Stimulated activated CD4-positive, alpha-beta T cell treated with anti-CD3 and anti-CD28 coated beads, Interleukin-12 subunit alpha, Interleukin-12 subunit beta, amount 100 ng/mL, for 4 hours (primary cell): ENCODE results near the gene RASA4B.
"Not testable (repeated sequence)": the region's sequence is repeated elsewhere in the genome, so short reads cannot be mapped to it uniquely, and the experiment has no call there.

ENCODE experiments used
- DNase-seq: peaks from one replicate; pipeline ENCODE4 v3.0.0-alpha.2; 2020

RASA4B gene

DNA sequence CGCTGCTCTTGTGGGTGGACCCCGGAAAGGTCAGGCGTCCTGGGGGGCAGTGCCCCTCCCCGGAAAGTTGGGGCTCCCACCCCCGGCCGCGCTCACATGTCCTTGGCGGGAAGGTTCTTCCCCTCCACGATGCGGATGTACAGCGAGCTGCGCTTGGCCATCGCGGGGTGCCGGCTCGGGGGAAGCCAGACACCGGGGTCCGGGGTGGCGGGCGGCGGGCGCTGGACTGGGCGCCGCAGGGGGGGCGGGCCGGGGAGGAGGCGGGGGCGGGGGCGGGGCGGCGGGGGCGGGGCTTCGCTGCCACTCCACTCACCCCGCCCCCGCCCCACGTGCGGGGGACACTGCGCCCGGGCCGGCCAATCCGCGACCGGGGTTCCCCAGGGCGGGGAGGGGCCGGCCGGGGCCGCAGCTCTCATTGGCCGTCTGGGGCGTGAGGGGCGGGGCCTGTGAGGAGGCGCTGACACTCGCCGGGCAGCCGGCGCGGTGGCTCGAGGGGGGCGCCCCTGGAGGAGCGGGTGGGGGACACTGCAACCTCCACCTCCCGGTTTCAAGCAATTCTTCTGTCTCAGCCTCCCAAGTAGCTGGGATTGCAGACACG lies at the start of gene RASA4B:
Gene RASA4B, minus strand, starts transcription at position 228 of the 598 bp plus-strand sequence. Its CDS starts 67 bp downstream, at position 161.
- not testable (repeated sequence) for DNase-seq

DNA sequence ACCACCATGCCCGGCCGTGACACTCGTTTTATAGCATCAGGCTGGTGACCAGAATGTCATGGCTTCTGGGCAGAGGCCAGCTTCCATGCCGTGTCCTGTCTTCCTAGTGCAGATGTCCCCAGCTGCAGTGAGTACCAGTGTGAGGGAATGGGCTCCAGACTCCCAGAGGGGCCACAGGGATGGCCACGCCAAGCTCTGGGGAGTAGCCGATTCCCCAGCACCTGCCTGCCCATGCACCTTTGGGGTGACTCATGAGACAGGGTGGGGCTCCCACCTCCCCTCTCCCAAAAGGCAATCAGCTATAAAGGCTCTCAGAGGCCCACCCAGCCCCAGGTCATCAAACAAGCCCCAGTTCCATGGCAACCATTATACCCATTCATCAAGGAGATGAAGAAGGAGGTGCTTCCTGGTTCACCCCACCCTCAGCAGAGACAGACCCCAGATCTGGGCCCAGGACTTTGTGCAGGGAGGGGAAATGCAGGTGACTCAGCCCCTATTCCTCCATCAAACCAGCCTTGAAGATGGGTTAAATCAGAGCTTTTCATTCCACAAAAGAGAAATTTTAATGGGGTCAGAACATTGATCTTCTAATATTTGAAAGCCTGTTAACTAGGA lies 33.3 kb upstream of the RASA4B start, which contains the start of gene SPDYE2:
Gene SPDYE2, plus strand, starts transcription at position 419 of the 615 bp plus-strand sequence. CDS start 2,030 bp downstream, outside the sequence.
- DNase-seq: not testable (repeated sequence)

DNA sequence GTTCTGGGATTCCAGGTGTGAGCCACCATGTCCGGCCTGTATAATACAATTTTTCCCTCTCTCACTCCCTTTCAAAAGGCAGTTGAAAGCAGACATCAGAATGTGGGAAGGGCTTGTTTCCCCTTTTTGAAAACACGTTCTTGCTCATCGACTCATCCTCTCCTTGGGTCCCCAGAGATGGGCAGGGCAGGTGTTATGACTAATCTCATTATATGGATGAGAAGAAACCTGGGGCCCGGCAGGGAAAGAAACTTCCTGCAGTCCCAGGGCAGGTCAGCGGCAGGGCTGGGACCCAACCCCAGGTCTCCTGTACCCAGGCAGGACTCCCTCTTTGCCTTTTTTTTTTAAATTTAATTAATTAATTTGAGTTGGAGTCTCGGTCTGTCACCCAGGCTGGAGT lies 28.8 kb upstream of the RASA4B start:
- not testable (repeated sequence) for DNase-seq

DNA sequence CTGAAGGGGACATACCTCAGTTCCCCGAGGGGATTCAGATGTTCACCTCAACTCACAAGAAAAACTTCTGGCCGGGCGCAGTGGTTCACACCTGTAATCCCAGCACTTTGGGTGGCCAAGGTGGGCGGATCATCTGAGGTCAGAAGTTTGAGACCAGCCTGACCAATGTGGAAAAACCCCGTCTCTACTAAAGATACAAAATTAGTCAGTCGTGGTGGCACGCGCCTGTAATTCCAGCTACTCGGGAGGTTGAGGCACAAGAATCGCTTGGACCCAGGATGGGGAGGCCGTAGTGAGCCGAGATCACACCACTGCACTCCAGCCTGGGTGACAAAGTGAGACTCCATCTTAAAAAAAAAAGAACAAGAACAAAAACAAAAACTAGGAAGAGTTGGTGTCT lies 27.7 kb upstream of the RASA4B start:
- not testable (repeated sequence) for DNase-seq

DNA sequence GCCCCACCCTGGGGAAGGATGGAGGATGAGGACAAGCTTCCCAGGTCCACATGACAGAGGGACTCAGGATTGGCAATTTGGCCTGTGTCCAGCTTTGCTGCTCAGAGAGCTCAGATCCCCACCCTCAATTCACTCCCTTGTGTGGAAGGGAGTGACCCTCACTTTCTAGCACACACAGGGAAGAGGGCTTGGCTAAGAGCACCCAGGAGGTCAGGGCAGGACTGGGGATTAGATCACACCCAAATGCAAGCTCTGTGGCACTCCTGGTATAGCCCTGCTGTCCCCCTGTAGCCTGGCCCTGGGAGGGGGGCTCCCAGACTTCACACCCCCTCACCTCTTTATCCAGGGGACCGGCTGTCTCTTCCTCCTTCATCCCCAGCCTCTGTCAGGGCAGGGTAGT lies 26.8 kb upstream of the RASA4B start:
- not testable (repeated sequence) for DNase-seq

DNA sequence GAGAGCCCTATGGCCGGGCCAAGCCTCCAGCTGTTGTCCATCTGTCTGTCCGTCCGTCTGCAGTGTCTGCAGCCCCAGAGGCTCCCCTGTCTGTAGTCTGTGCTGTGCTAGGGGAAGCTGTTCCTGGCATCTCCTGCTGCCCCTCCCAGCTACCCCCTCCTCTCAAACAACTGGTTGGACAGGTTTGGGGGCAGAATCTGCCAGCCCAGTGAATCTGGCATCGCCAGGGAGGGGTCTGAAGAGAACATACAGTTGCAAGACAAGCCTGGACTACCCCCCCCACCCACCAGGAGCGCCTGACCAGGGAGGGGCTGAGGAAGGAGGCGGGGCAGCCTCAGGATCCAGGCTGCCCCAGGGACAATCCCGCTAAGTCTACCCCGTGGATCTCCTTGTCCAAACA lies 26.0 kb upstream of the RASA4B start, which contains the start of gene UPK3BL2:
Gene UPK3BL2, minus strand, starts transcription at position 101 of the 400 bp plus-strand sequence. Its CDS starts 60 bp downstream, at position 41.
- DNase-seq: not testable (repeated sequence)

DNA sequence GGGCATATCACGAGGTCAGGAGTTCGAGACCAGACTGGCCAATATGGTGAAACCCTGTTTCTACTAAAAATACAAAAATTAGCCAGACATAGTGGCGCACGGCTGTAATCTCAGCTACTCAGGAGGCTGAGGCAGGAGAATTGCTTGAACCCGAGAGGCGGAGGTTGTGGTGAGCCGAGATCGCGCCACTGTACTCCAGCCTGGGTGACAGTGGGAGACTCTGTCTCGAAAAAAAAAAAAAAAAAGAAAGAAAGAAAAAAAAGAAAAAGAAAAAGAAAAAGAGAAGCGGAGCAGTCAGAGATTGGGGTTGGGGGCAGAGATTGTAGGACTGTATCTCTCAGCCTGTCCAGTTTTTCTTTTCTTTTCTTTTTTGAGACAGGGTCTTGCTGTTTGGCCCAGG lies 25.2 kb upstream of the RASA4B start:
- DNase-seq: not testable (repeated sequence)

DNA sequence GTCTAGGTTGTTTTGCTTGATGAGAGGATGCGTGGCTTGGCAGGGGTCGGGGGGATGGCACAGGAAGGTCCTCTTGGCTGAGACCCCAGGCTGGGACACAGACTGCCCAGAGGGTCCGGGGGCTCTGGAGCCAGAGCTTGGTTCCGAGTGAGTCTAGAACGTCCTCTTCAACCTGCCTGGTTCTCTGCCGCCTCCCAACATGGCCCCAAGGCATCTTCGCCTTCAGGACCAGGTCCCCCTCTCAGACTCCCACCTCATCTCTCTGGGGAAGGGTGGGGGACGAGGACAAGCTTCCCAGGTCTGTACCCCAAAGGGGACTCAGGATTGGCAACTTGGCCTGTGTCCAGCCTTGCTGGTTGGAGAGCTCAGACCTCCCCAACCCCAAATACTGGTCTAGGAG lies 24.5 kb upstream of the RASA4B start:
- not testable (repeated sequence) for DNase-seq

DNA sequence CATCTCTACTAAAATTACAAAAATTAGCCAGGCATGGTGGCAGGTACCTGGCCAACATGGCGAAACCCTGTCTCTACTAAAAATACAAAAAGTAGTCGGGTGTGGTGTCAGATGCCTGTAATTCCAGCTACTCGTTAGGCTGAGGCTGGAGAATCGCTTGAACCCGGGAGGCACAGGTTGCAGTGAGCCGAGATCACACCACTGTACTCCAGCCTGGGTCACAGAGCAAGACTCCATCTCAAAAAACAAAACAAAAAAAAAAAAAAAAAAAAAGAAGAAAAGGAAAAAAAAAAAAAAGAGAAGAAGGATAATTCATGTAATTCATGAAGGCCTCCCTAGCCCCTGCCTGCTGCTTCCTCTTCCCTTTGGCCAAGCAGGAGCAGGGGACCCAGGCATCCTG lies 23.0 kb upstream of the RASA4B start:
- not testable (repeated sequence) for DNase-seq

DNA sequence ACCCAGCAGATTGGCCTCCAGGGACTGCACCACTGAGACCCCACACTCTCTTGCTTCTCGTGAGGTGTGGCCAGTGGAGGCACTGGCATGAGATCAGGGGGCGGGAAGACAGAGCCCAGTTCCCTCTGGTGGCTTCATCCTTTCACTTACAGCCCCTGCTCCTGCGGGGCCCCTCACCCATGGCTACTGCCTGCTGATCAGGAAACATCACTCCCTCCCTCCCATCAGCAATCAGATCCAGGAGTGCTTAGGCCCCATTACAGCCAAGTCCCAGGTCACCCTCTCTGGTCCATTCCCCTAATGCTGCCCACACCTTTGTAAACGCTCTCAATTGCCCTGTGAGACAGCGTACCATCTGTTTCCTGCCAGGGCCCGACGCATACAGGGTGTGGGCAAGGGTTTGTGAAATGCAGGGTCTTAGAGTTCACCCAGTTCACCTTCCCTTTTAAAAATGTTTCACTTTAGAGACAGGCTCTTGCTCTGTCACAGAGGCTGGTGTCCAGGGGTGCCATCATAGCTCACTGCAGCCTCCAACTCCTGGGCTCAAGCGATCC lies 17.6 kb upstream of the RASA4B start:
- not testable (repeated sequence) for DNase-seq

DNA sequence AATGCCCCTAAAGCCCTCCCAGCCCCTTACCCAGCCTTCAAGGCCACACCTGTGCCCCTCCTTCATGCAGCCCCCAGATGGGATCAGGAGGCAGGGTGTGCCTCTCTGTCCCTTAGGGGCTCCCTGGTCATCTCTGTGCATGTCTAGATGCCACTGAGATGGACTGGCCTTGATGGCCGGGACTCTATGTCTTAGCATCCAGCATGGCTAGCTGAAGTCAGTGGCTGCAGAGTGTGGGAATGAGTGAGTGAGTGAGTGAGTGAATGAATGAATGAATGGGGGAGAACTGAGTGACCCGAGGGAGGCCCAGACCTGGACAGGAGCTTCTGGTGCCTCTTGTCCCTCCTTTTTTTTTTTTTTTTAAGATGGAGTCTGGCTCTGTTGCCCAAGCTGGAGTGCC lies 14.6 kb upstream of the RASA4B start:
- DNase-seq: not testable (repeated sequence)

DNA sequence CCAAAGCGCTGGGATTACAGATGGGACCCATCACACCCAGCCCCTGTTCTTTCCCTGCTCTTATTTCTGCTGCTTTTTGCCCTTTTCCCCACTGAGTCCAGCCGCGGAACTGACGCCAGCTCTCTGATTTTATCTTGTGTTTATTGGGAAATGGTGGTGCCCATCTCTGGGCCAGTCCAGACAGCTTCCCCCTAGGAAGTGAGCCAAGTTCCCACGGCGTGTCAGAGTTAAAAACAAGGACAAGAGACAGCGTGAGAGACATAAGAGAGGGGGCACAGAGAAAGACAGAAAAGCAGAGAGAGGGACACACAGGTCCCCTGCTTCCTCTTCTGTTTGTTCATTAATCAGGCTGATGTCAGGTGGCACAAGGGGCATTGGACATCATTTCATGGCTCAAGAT lies 14.0 kb upstream of the RASA4B start:
- DNase-seq: not testable (repeated sequence)

DNA sequence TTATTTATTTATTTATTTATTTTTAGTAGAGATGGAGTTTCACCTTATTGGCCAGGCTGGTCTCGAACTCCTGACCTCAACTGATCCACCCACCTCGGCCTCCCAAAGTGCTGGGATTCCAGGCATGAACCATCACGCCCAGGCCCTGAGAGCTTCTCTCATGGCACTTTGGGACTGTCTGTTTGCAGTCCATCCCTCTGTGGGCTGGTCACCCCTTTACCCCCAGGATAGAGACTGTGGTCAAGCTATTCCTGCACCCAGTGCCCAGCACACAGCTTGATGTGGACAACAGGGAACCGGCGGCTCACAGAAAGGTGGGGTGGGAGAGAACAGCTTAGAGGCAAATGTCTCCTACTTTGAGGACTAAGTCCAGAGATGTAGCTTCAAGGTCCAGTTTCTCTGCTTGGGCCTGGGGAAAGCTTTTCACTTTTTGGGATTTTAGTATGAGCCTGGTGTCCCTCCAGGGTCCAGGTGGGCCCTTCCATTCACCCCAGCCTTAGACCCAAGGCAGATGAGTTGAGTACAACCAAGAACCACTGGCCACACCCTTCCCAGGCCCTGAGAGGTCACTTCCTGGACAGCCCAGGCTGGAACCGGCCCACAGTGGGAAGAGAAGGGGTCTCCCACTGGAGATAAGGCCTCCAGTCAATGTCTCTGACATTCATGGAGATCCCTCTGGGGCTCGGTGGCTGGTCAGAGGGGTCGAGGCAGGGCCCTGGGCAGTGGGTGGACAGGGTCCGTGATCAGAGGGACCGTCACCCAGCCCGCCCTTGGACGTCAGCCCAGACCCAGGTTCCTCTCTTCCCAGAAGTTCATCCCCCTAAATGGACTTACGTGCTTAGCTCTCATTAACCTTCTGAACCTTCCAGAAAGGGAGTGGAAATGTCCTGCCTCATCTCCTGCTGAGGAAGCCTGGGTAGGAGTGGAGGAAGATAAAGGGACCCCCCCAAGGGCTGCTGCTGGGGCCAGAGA lies 10.5 kb upstream of the RASA4B start:
- DNase-seq: not testable (repeated sequence)

DNA sequence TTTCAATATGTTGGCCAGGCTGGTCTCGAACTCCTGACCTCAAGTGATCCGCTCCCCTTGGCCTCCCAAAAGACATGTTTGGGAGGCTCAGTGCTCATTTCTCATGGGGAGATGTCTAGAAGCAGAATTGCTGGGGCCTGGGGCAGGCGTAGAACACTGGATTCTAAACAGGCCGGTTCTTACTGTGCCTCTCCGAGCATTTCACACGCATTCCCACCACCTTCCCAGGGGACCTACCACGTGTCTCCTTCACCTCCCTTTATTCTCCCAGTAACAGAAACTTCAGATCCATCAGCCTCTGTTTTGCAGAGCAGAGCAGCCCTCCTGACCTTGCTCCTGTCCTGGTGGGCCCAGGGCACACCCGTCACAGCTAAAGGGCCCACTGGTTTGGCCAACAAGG lies 9.6 kb upstream of the RASA4B start:
- not testable (repeated sequence) for DNase-seq

DNA sequence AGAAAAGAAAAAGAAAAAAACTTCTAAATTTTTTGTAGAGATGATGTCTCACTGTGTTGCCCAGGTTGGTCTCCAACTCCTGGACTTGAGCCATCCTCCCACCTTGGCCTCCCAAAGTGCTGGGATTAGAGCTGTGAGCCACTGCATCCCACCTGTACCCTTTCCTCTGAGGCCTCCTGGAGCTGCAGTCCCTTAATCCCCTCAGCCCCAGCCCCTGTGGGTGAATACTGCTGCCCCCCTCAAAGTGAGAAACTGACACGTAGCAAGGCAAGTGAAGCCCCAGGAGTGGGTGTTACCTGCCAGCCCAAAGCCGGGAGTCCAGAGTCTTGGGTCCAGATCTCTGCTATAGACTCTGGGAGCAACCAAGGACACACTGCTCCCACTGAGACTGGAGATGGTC lies 7.2 kb upstream of the RASA4B start:
- DNase-seq: not testable (repeated sequence)

DNA sequence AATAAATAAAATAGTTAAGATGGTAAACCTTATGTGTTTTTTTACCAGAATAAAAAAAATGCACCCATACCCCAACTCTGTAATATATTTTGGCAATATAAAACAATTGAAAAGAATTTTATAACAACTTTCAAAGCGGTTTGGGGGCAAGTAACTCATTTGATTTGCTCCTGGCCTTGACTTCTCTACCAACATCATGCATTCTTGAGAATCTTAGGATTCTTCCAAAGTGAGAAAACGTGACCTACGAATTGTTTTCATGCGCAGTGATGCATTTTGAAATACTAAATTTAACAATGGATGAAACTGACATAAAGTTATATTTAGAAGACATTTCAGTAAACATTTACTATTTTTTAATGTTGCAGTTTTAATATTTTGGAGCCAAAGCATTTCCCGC lies 3.2 kb upstream of the RASA4B start:
- DNase-seq: not testable (repeated sequence)

DNA sequence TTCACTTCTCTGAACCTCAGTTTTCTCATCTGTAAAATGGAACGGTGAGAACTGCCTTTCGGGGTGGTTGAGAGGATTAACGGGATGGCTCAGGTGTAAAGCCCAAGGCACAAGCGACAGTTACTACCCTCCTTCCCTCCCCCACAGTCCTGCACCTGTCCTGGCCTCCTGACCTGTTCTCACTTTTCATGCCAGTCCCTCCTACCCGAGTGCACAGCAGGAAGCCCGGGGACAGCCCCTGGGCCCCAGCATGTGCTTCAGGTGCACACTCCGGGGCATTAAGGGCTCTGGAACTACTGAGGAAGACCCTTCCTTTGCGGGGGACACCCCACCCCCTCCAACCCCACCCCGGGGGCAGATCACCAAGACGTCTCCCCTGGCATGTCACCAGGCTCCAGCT lies 626 bp downstream of the RASA4B start:
- DNase-seq: not testable (repeated sequence)

DNA sequence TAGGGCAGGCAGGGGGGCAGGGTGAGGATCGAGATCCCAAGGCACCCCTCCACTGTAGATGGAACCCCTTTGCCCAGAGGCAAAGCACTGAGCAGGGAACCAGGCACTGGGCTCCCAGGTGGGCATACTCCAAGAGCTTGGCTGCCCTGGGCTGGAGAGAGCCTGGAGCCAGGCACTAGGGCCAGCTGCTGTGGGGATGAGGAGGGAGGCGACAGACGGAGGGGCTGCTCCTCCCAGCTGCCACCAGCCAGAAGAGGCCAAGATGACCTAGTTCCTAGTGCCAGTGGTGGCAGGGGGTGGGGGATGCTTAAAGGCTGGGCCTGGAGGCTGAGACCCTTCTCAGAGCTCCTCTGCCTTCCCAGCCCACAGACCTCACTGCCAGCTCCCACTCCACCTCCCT lies 1.7 kb downstream of the RASA4B start:
- DNase-seq: not testable (repeated sequence)

DNA sequence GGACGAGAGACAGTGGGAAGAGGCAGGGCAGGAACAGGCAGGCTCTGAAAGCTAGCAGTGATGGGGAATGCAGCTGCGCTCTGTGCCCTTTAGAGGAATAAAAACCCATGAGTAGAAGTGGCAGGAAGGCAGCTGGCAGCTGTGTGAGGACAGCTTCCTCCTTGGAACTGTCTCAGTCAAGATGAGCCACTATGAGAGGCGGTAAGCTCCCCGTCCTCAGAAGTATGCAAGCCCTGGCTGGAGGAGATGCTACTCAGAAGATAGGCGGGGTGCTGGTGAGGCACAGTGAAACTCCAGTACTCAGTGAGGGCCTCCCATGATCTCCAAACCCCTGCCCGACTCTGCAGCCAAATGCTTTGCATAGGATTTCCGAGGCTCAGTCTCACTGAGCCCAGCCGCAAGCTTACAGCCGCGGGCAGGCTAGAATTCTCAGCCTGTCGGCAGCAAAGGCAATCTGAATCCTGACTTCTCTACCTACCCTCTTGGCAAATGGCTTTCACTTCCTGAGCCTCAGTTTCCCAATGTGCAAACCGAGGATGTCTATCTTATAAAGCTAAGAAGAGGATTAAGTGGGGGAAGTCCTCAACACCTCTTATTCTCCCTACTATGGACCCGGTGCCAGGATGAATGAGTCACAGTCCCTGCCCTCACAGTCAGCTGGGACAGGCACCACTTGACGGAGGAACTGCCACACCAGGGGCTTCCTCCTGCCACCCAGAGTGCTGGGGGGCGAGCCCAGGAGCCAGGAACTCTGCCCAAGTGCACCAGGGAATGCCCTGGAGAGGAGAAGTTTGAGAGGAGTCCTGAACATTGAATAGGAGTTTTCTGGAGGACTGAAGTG lies 2.5 kb downstream of the RASA4B start:
- DNase-seq: not testable (repeated sequence)

DNA sequence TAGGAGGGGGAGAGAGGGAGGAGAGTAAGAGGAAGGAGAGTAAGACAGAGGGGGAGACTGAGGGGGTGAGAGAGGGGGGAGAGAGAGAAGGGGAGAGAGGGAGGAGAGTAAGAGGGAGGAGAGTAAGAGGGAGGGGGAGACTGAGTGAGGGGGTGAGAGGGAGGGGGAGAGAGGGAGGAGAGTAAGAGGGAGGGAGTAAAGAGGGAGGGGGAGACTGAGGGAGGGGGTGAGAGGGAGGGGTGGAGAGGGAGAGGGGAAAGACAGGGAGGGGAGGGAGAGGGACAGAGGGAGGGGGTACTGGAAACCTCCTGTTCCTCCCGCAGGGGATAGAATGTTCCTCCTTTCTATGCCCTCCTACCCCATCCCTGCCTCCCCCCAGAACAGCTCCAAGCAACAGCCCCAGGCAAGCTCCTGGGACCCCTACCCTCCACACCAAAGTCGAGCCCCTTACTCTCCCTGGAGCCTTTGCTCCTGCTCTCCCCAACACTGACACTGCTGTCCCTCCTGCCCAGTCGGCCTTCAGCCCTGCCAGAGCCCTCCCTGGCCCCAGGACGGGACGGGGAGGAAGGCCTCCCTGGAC lies 4.8 kb downstream of the RASA4B start:
- DNase-seq: not testable (repeated sequence)

DNA sequence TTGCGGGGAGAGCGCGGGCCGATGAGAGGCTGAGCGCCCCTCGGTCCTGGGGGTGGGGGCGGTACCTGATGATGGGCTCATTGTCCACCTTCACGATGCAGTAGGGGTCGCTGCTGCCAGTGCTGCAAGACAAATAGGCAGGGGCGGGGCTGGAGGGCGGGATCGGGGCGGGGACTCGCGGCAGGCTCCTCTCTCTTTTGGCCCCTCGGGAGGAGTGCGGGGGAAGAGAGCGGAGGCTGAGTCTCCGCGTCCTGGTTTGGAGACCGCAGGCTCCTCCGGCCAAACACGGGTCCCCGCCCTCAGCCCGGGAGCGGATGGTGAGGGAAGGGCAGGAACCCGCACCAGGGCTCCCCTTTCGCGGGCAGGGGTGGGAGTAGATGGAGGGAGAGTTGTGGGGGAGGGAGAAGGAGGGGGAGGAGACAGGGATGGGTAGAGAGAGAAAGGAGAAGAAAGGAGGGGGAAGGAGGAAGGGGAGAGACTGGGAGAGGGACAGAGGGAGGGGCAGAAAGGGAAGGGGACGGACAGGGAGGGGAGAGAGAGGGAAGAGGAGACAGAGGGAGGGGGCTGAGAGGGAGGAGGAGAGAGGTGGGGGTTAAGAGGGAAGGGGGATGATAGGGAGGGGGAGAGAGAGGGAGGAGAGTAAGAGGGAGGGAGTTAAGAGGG lies 5.6 kb downstream of the RASA4B start:
- not testable (repeated sequence) for DNase-seq
